K562 (cell line): ENCODE measurements around the gene ANKRD44. TPM values are rescaled to one million over a fixed set of nuclear protein-coding genes. Genes with fewer than 3 reads are reported as not detected.
"Not testable (repeated sequence)": the region's sequence is repeated elsewhere in the genome, so short reads cannot be mapped to it uniquely, and the experiment has no call there.

Source experiments
- ATAC-seq: fragments of 200-7000 bp; cut with Tn5 transposase; 3 replicates; pipeline ENCODE4 v1.9.1; 2020; ENCODE audit warnings: moderate library complexity
- BruUV-seq: library from RNA; stranded (reverse); fragments of 400-500 nt; replicated peaks from 2 replicates; lab custom pipeline; 2021; lab: Mats Ljungman, UMichigan
- CTCF ChIA-PET: fragments of 300-600 bp; formaldehyde crosslinking; extraction: SDS; loops from one replicate; lab custom pipeline; 2021; ENCODE audit warnings: low intra/inter-chr PET ratio; lab: Yijun Ruan, JAX
- POLR2A ChIA-PET: fragments of 300-600, 350-650 bp; sonication (Branson Sonifier 250); formaldehyde crosslinking; extraction: SDS; loops from one replicate; lab custom pipeline; 2021; ENCODE audit warnings: antibody characterized with exemption, inconsistent platforms; lab: Yijun Ruan, JAX
- DNase-seq, 4 experiments: peaks; one replicate each; pipeline versions ENCODE4 v3.0.0 to v3.0.0-alpha.2; 2011 to 2018; ENCODE audit warnings: low spot score in 3 of 4, mixed read lengths in 3 of 4; ENCODE audit errors: extremely low read depth in 1 of 4
- FAIRE-seq: peaks from 2 replicates; lab custom pipeline; 2011; peaks lifted over from hg19 to GRCh38; lab: Jason Lieb, UNC
- H2AFZ ChIP-seq: 2 replicates; pipeline ENCODE4 v1.6.0; 2011; ENCODE audit warnings: low read depth, low read length, control low read depth, inconsistent platforms
- H3K27ac ChIP-seq: fragments of 200-600 bp; 3 replicates; pipeline ENCODE4 v1.8.0; 2011; ENCODE audit warnings: low read depth, mild to moderate bottlenecking, control low read depth, inconsistent platforms, low read length, moderate library complexity, mixed read lengths; ENCODE audit errors: extremely low read depth
- H3K27me3 ChIP-seq, 2 experiments: fragments of 300-600 bp in 1 of 2; 2 replicates in 1 of 2; 3 replicates in 1 of 2; pipeline versions ENCODE4 v1.6.0 to v1.8.0; 2011; ENCODE audit warnings: inconsistent platforms in 2 of 2, low read length in 2 of 2, mild to moderate bottlenecking in 1 of 2, mixed read lengths in 1 of 2, moderate library complexity in 1 of 2; ENCODE audit not compliant: control insufficient read depth in 2 of 2, insufficient read depth in 2 of 2
- H3K36me3 ChIP-seq: fragments of 300-600 bp; 3 replicates; pipeline ENCODE4 v1.8.0; 2011; ENCODE audit warnings: mild to moderate bottlenecking, low read length, inconsistent platforms; ENCODE audit not compliant: control insufficient read depth, insufficient read depth
- H3K4me1 ChIP-seq, 2 experiments: fragments of 200-600 bp in 1 of 2; replicated peaks in 1 of 2; 2 replicates in 1 of 2; 3 replicates in 1 of 2; pipeline versions ENCODE4 v1.5.1 to v1.8.0; 2011; ENCODE audit warnings: inconsistent platforms in 2 of 2, low read length in 2 of 2, mild to moderate bottlenecking in 1 of 2, mixed read lengths in 1 of 2, moderate library complexity in 1 of 2; ENCODE audit not compliant: control insufficient read depth in 2 of 2, insufficient read depth in 2 of 2
- H3K4me2 ChIP-seq: 2 replicates; pipeline ENCODE4 v1.6.1; 2011; ENCODE audit warnings: low read length, control low read depth, inconsistent platforms, mixed read lengths; ENCODE audit not compliant: insufficient read depth
- H3K4me3 ChIP-seq: fragments of 200-600 bp; sonication (generic), shearing (Covaris generic); 2 replicates; pipeline ENCODE4 v1.5.1; 2016; ENCODE audit warnings: control low read depth, inconsistent platforms
- H3K79me2 ChIP-seq: fragments of 200-600 bp; 3 replicates; pipeline ENCODE4 v1.8.0; 2011; ENCODE audit warnings: low read length, inconsistent platforms; ENCODE audit not compliant: control insufficient read depth, insufficient read depth
- H3K9ac ChIP-seq, 2 experiments: 2 replicates each; pipeline versions ENCODE4 v1.6.0 to v1.6.1; 2011; ENCODE audit warnings: low read depth in 2 of 2, low read length in 2 of 2, control low read depth in 1 of 2, inconsistent platforms in 1 of 2, mild to moderate bottlenecking in 1 of 2, mixed read lengths in 1 of 2; ENCODE audit not compliant: insufficient read depth in 1 of 2
- H3K9me1 ChIP-seq: one replicate; pipeline ENCODE4 v1.6.0; 2011; ENCODE audit warnings: inconsistent platforms, mild to moderate bottlenecking, low read length, moderate library complexity; ENCODE audit not compliant: control insufficient read depth, insufficient read depth
- H3K9me3 ChIP-seq: replicated peaks from 2 replicates; pipeline ENCODE4 v1.5.1; 2011; ENCODE audit warnings: low read depth, low read length, inconsistent platforms; ENCODE audit not compliant: control insufficient read depth, insufficient read depth
- H4K20me1 ChIP-seq: replicated peaks from 2 replicates; pipeline ENCODE4 v1.6.1; 2011; ENCODE audit warnings: low read length, inconsistent platforms, mixed read lengths; ENCODE audit not compliant: control insufficient read depth, insufficient read depth
- EP400 ChIP-seq: fragments of 450-650 bp; IDR thresholded peaks from 2 replicates; pipeline ENCODE4 v1.6.1; 2017; ENCODE audit warnings: antibody characterized with exemption, mild to moderate bottlenecking, moderate library complexity
- ESRRB ChIP-seq: fragments of 250-450 bp; sonication (Bioruptor Pico); IDR thresholded peaks from 2 replicates; pipeline ENCODE4 v1.5.0; 2020; ENCODE audit warnings: mild to moderate bottlenecking, moderate library complexity, borderline replicate concordance
- NFIC ChIP-seq: fragments of 450-650 bp; IDR thresholded peaks from 2 replicates; pipeline ENCODE4 v1.6.1; 2017; ENCODE audit warnings: mild to moderate bottlenecking, inconsistent platforms
- RHOXF2B ChIP-seq: fragments of 250-450 bp; sonication (Bioruptor Pico); conservative IDR thresholded peaks from 2 replicates; pipeline ENCODE4 v1.5.1; 2021
- ZFP1 ChIP-seq: fragments of 450-650 bp; formaldehyde crosslinking; IDR thresholded peaks from 2 replicates; pipeline ENCODE4 v1.4.0; 2020; ENCODE audit warnings: mild to moderate bottlenecking, mixed read lengths
- ZNF146 ChIP-seq: IDR thresholded peaks from one replicate; pipeline ENCODE4 v1.6.1; 2018; ENCODE audit warnings: missing compliant biosample characterization; ENCODE audit not compliant: unreplicated experiment
- ZNF79 ChIP-seq: fragments of 250-450 bp; sonication (Bioruptor Pico); IDR thresholded peaks from 2 replicates; pipeline ENCODE4 v1.4.0; 2020; ENCODE audit warnings: low read depth, mild to moderate bottlenecking, moderate library complexity
- WGBS: fragments of 100-300 bp; shearing (Covaris generic); methylation state at CpG from one replicate; pipeline ENCODE4 v1.1.6; 2016; ENCODE audit warnings: low coverage, mixed read lengths; ENCODE audit not compliant: insufficient coverage; ENCODE audit errors: missing lambda C conversion rate; 5-methylcytosine and 5-hydroxymethylcytosine counted together
- in situ Hi-C: fragments of 300-500 bp; cut with MboI; formaldehyde crosslinking; loops from 4 replicates; pipeline ENCODE4 v1.15.0; 2018; ENCODE audit warnings: inconsistent platforms, mixed read lengths
- intact Hi-C: fragments of 100-400 bp; cut with micrococcal nuclease; formaldehyde crosslinking; loops from 2 replicates; pipeline ENCODE4 v1.14.2; 2022
- polyA plus RNA-seq, 8 experiments: library from polyadenylated mRNA; depleted of rRNA in 4 of 8; stranded (reverse) in 5 of 8; unstranded in 3 of 8; fragments of >200 nt; fragmentation: Nextera tagmentation in 2 of 8; fragmentation: Illumina TruSeq in 1 of 8; extraction: Ambion mirVana in 2 of 8; extraction: Trizol in 1 of 8; gene quantifications; 2 replicates each; pipeline versions ENCODE4 v1.2.1 to v1.2.3, GENCODE V29; 2011 to 2014; ENCODE audit warnings: inconsistent platforms in 1 of 8, missing spikeins in 1 of 8
- total RNA-seq, 7 experiments: library from RNA; depleted of rRNA in 6 of 7; stranded (reverse); fragments of >200 nt in 6 of 7; fragmentation: Illumina TruSeq in 2 of 7; extraction: Trizol in 2 of 7; gene quantifications; 2 replicates each; pipeline versions ENCODE4 v1.2.1 to v1.2.3, GENCODE V29; 2011 to 2021; ENCODE audit warnings: low replicate concordance in 1 of 7
- TF ChIP-seq, protein P1 (sequence below): fragments of 250-450 bp; sonication (Bioruptor Pico); IDR thresholded peaks from 2 replicates; pipeline ENCODE4 v1.9.0; 2021; ENCODE audit warnings: mild to moderate bottlenecking

Gene ANKRD44
- total and polyA plus RNA-seq, 9 of the 15 experiments (the other 6 are each of a cell fraction or from before 2014, with no cell fraction given) = 0.03 to 0.64 (median 0.07) TPM; not detected in 3

DNA sequence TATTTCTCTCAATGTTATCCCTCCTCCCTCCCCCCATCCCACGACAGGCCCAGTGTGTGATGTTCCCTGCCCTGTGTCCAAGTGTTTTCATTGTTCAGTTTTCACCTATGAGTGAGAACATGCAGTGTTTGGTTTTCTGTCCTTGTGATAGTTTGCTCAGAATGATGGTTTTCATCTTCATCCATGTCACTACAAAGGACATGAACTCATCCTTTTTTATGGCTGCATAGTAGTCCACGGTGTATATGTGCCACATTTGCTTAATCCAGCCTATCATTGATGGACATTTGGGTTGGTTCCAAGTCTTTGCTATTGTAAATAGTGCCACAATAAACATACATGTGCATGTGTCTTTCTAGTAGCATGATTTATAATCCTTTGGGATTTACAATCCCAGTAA is 289.7 kb downstream of the ANKRD44 start:
- TF ChIP-seq ZNF146 = peak; percentile 54
- FAIRE-seq, H3K27me3 ChIP-seq, BruUV-seq, POLR2A ChIA-PET, H3K36me3 ChIP-seq, H3K9me3 ChIP-seq, intact Hi-C loops, H3K79me2 ChIP-seq, H3K4me3 ChIP-seq, DNase-seq, CTCF ChIA-PET, ATAC-seq, H4K20me1 ChIP-seq, H3K4me2 ChIP-seq, H2AFZ ChIP-seq, H3K4me1 ChIP-seq, in situ Hi-C loops, H3K27ac ChIP-seq, H3K9me1 ChIP-seq, H3K9ac ChIP-seq: not testable (repeated sequence)
- WGBS = 0% methylated on average over 1 of the region's 2 CpGs

DNA sequence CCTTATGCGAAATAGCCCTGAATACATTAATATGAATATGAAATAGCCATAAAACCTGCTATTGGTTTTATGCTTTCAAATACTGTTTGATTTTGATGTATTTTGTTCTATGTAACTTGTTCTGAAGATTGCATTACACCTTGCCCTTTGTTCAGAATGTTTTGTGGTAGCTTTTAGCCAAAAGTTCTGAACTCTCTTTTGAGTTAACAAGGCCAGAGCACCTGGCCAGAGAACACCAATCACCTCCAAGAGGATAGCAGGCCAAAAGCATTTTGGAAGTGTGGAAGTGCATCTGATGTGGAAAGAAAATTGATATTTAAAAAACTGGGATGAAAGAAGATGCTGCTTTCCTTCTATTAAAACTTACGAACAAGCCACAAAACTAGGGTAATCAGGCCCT is 297.5 kb downstream of the ANKRD44 start:
- POLR2A ChIA-PET = no interaction called here
- Histone ChIP-seq H3K4me3 (no peak overlapping the region), H3K36me3 (no peaks in the 10 kb centered on the region), H2AFZ (no peak overlapping the region), H3K9ac (no peak overlapping the region), H3K4me1 (peaks cover 0 to 4% of the 10 kb centered on the region in 2 experiments; a peak in 1 of 5 replicates), H3K9me1 (no peaks in the 10 kb centered on the region), H3K4me2 (no peak overlapping the region), H4K20me1 (no peaks in the 10 kb centered on the region), H3K9me3 (no peaks in the 10 kb centered on the region), H3K27ac (no peak overlapping the region), H3K27me3 (peaks cover 0 to 8% of the 10 kb centered on the region in 2 experiments; a peak in 2 of 5 replicates), H3K79me2 (no peaks in the 10 kb centered on the region)
- TF ChIP-seq NFIC (no peak), ZFP1 (CRISPR knock-in tag) (no peak), ZNF79 (no peak), EP400 (no peak), ESRRB (CRISPR knock-in tag) (no peak), RHOXF2B (CRISPR knock-in tag) (no peak)
- TF ChIP-seq, protein P1, sequence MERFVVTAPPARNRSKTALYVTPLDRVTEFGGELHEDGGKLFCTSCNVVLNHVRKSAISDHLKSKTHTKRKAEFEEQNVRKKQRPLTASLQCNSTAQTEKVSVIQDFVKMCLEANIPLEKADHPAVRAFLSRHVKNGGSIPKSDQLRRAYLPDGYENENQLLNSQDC (CRISPR knock-in tag) = no peak
- BruUV-seq = no TSS peak
- FAIRE-seq (no peak), ATAC-seq (no peak), DNase-seq (no peak)
- intact Hi-C loops = no loop called here
- CTCF ChIA-PET = no interaction called here
- in situ Hi-C loops = no loop called here
- 9% methylated on average over 2 of the region's 2 CpGs for WGBS
